ENCODE data around the gene MAP3K8. TPM values are rescaled to one million over a fixed set of nuclear protein-coding genes. Genes with fewer than 3 reads are reported as not detected.
"Not testable (repeated sequence)": the region's sequence is repeated elsewhere in the genome, so short reads cannot be mapped to it uniquely, and the experiment has no call there.

Gene MAP3K8
- total and polyA plus RNA-seq, 11 donors, result 3.6 to 39.0 (median 5.8) TPM

GRCh38 chr10:30466445-30466844 lies 32.5 kb downstream of the MAP3K8 start:
- Histone ChIP-seq H3K27me3 (no peaks in the 10 kb centered on the region), H3K9me3 (no peaks in the 10 kb centered on the region), H3K4me3 (no peak overlapping the region), H3K36me3 (peaks cover 0 to 16% (median 13%) of the 10 kb centered on the region in 9 donors), H3K4me1 (peaks cover 0 to 12% (median 0%) of the 10 kb centered on the region in 12 donors), H3K27ac (no peak overlapping the region)
- ATAC-seq, result no peak
- WGBS, 4 donors, result 77 to 85% (median 79%) methylated on average over 7 of the region's 7 CpGs
- TF ChIP-seq POLR2A (IDR thresholded peaks at IDR 0.05), result no peak
- TF ChIP-seq, protein P1, sequence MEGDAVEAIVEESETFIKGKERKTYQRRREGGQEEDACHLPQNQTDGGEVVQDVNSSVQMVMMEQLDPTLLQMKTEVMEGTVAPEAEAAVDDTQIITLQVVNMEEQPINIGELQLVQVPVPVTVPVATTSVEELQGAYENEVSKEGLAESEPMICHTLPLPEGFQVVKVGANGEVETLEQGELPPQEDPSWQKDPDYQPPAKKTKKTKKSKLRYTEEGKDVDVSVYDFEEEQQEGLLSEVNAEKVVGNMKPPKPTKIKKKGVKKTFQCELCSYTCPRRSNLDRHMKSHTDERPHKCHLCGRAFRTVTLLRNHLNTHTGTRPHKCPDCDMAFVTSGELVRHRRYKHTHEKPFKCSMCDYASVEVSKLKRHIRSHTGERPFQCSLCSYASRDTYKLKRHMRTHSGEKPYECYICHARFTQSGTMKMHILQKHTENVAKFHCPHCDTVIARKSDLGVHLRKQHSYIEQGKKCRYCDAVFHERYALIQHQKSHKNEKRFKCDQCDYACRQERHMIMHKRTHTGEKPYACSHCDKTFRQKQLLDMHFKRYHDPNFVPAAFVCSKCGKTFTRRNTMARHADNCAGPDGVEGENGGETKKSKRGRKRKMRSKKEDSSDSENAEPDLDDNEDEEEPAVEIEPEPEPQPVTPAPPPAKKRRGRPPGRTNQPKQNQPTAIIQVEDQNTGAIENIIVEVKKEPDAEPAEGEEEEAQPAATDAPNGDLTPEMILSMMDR (IDR thresholded peaks at IDR 0.05), result no peak
- no peak for DNase-seq
- intact Hi-C loops (cut with DNase I), result loop anchor here in 1 of 10 donors (10.0 kb wide), 1 partner anchor 58 kb away; no protein-coding TSS in a partner anchor

GRCh38 chr10:30467651-30468338 lies 33.8 kb downstream of the MAP3K8 start:
- DNase-seq (no peak), ATAC-seq (peak in 1 of 4 donors; percentile 56)
- Histone ChIP-seq H3K36me3 (peaks cover 0 to 3% (median 0%) of the 10 kb centered on the region in 9 donors), H3K27me3 (no peaks in the 10 kb centered on the region), H3K4me3 (peak overlapping the region in 1 of 12 donors; percentile 10), H3K4me1 (peaks cover 0 to 17% (median 0%) of the 10 kb centered on the region in 12 donors), H3K9me3 (no peaks in the 10 kb centered on the region), H3K27ac (peak overlapping the region in 1 of 12 donors; percentile 86)
- 76 to 88% (median 81%) methylated on average over 4 of the region's 4 CpGs for WGBS, 4 donors
- TF ChIP-seq POLR2A (IDR thresholded peaks at IDR 0.05), result no peak
- TF ChIP-seq, protein P1 (IDR thresholded peaks at IDR 0.05), result no peak
- intact Hi-C loops (cut with DNase I), result loop anchor here in 1 of 10 donors (10.0 kb wide), 1 partner anchor 57 kb away; no protein-coding TSS in a partner anchor

- Histone ChIP-seq H3K4me3 (no peak overlapping the region), H3K9me3 (no peaks in the 10 kb centered on the region), H3K27me3 (no peaks in the 10 kb centered on the region), H3K27ac (no peak overlapping the region), H3K4me1 (peaks cover 0 to 16% (median 0%) of the 10 kb centered on the region in 12 donors), H3K36me3 (no peaks in the 10 kb centered on the region)
- no peak for ATAC-seq
- no peak for TF ChIP-seq POLR2A (IDR thresholded peaks at IDR 0.05)
- TF ChIP-seq, protein P1 (IDR thresholded peaks at IDR 0.05), result no peak
- intact Hi-C loops (cut with DNase I), result no loop called here
- WGBS, 4 donors, result 80 to 91% (median 86%) methylated on average over 4 of the region's 4 CpGs
- no peak for DNase-seq
These were observed 38.6 kb downstream of the MAP3K8 start for GRCh38 chr10:30472414-30473155.

GRCh38 chr10:30475515-30475914 lies 41.5 kb downstream of the MAP3K8 start:
- intact Hi-C loops (cut with DNase I), result loop anchor here in 1 of 10 donors (2.0 kb wide), 1 partner anchor 115 kb away; no protein-coding TSS in a partner anchor
- H3K4me3 ChIP-seq, DNase-seq, H3K27me3 ChIP-seq, H3K27ac ChIP-seq, ATAC-seq, H3K9me3 ChIP-seq, H3K4me1 ChIP-seq, H3K36me3 ChIP-seq: not testable (repeated sequence)
- 67 to 88% (median 79%) methylated on average over 5 of the region's 5 CpGs for WGBS, 4 donors
